ENCODE data around the gene LGALS14.
"Not testable (repeated sequence)": the region's sequence is repeated elsewhere in the genome, so short reads cannot be mapped to it uniquely, and the experiment has no call there.

Gene LGALS14

DNA sequence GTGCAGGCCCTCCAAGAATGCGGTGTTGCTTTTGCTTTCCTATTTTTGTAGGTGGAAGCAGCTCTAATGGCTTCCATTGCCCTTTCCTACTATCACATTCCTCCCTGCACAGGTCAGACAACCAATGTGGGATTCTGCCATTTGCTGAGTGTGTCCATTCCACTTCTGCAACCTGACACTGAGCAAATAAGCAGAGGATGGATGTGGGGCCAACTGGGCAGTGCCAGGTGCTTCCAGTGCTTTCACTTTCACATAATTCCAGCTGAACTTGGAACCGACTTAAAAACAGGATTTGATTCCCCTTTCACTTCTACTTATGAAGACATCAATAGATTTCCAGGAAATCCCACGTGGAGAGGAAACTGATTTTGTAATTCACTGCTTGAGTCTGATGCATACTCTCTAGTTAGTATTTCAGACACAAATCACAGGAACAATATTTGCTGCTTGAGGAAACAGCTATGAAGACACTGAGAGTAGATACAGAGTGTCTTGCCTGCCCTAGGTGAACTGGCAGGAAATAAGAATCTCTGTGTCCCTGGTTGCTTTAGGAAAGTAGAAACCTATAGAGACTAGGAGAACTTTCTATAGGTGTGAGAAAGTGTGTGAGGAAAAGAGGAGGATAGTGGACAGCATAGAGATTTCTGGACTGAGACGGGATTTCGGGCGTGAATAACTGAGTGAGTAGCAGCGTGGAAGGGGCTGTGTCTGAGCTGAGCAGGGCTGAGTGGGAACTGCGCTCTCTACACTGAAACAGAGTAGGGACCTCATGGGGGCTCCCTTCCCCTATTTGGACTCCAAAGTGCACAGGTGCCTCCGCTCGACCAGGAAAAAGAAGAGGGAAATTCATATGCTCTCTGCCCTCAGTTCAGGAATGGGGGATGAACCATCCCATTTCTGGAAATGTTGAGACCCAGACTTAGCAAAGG lies 26.1 kb upstream of the LGALS14 start:
- Histone ChIP-seq H3K36me3 (ENCODE audit: insufficient read depth, low read length) (no peaks in the 10 kb centered on the region), H3K9ac (ENCODE audit: low read depth, low read length) (no peak overlapping the region), H3K9me3 (replicated peaks; ENCODE audit: low read length) (no peaks in the 10 kb centered on the region), H3K4me3 (ENCODE audit: low read length) (no peak overlapping the region), H3K4me2 (ENCODE audit: low read length) (no peak overlapping the region), H3K27me3 (ENCODE audit: control insufficient read depth, insufficient read depth, low read length) (peaks cover 23% of the 10 kb centered on the region), H3K4me1 (ENCODE audit: control insufficient read depth, insufficient read depth, low read length) (no peaks in the 10 kb centered on the region)

DNA sequence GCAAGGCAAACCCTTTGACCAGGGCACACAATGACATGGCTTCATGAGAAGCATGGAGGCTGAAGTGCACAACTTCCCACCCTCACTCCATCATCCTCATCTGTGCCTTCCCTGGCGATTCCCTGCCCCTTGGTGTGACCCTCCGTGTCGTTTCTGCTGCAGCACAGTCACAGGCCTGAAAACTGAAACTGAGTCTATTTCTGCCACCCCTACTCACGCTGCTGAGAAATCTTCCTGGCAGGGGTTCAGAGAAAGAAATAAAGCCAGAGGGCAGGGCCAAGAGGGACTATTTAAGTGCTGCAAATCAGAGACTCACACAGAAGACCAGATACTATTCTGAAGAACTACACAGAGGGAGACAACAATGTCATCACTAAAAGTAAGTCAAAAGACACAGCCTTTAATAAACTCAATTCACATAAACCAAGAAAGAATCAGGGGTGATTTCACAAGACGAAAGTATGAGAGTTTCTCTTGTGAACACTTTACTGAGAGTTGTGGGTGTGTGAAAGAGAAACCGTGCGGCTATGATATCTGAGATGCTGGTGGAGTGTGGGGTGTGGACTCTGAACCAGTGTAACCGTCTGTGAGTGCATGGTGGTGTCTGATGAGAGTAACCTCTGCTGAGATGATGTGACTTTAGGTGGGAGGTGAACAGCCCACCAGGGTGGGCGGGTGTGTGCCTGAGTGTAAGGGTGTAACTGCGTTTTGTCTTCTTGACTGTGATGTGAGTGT lies 25.1 kb upstream of the LGALS14 start:
- peaks cover 19% of the 10 kb centered on the region for H3K27me3 ChIP-seq (ENCODE audit: control insufficient read depth, insufficient read depth, low read length)
- H3K4me3 ChIP-seq (ENCODE audit: low read length) = no peak overlapping the region
- no peak overlapping the region for H3K4me2 ChIP-seq (ENCODE audit: low read length)
- H3K9ac ChIP-seq (ENCODE audit: low read depth, low read length) = no peak overlapping the region
- H3K9me3 ChIP-seq (replicated peaks; ENCODE audit: low read length) = no peaks in the 10 kb centered on the region
- H3K36me3 ChIP-seq (ENCODE audit: insufficient read depth, low read length) = no peaks in the 10 kb centered on the region
- H3K4me1 ChIP-seq (ENCODE audit: control insufficient read depth, insufficient read depth, low read length) = no peaks in the 10 kb centered on the region

DNA sequence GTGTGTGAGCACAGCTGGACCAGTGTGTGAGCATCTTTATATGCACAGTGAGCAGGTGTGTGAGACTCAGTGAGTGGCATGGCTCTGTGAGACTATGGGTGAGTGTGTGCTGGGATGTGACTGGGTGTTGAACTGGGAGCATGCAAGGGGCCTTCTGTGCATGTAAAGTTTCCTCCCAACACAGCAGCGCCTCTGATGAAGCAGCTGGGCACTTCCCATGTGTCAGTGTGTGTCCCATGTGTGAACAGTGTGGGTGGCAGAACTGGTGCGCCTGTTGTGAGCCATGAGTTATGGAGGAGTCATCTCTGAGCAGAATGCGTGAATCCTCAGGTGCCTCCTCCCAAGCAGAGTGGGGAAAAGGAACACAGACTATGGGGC lies 24.5 kb upstream of the LGALS14 start:
- no peaks in the 10 kb centered on the region for H3K9me3 ChIP-seq (replicated peaks; ENCODE audit: low read length)
- H3K4me2 ChIP-seq (ENCODE audit: low read length) = no peak overlapping the region
- no peak overlapping the region for H3K4me3 ChIP-seq (ENCODE audit: low read length)
- no peaks in the 10 kb centered on the region for H3K36me3 ChIP-seq (ENCODE audit: insufficient read depth, low read length)
- H3K4me1 ChIP-seq (ENCODE audit: control insufficient read depth, insufficient read depth, low read length) = no peaks in the 10 kb centered on the region
- H3K27me3 ChIP-seq (ENCODE audit: control insufficient read depth, insufficient read depth, low read length) = peaks cover 19% of the 10 kb centered on the region
- H3K9ac ChIP-seq (ENCODE audit: low read depth, low read length) = no peak overlapping the region

DNA sequence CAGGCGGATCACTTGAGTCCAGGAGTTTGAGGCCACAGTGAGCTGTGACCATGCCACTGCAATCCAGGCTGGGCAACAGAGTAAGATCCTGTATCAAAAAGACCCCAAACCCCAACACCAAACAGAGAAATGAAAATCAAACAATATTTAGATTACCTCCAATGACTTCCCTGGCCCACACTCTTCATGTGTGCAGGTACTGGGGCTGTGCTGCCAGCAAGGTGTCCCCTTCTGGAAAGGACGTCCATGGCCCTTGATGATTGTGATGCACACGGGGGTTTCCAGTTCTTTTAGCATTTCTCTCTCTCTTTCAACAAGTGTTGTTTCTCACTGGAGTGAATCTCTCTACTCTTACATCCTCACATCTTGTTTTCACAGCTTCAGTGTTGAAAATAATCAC lies 23.7 kb upstream of the LGALS14 start:
- no peak overlapping the region for H3K4me2 ChIP-seq (ENCODE audit: low read length)
- no peak overlapping the region for H3K4me3 ChIP-seq (ENCODE audit: low read length)
- H3K4me1 ChIP-seq (ENCODE audit: control insufficient read depth, insufficient read depth, low read length) = no peaks in the 10 kb centered on the region
- H3K27me3 ChIP-seq (ENCODE audit: control insufficient read depth, insufficient read depth, low read length) = peaks cover 14% of the 10 kb centered on the region
- no peaks in the 10 kb centered on the region for H3K9me3 ChIP-seq (replicated peaks; ENCODE audit: low read length)
- no peaks in the 10 kb centered on the region for H3K36me3 ChIP-seq (ENCODE audit: insufficient read depth, low read length)
- H3K9ac ChIP-seq (ENCODE audit: low read depth, low read length) = no peak overlapping the region

DNA sequence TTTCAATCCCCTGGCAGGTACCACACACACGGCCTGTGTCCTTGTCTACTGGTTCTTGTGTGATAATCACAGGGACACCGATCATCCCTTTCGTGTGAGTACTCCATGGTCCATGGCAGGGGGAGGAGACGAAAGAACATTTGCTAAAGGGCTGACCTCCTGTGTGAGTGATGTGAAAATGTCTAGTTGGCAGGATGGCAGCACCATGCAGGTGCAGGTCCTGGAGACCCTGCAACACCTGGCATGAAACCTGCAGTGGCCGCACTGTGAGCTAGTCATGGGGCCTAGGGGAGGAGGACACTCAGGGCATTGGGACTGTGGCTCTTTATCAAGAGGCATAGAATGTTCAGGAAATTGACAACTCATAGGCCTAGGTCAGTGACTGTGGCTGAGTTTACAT lies 22.9 kb upstream of the LGALS14 start:
- H3K4me3 ChIP-seq (ENCODE audit: low read length) = no peak overlapping the region
- H3K4me1 ChIP-seq (ENCODE audit: control insufficient read depth, insufficient read depth, low read length) = no peaks in the 10 kb centered on the region
- no peak overlapping the region for H3K9ac ChIP-seq (ENCODE audit: low read depth, low read length)
- no peaks in the 10 kb centered on the region for H3K9me3 ChIP-seq (replicated peaks; ENCODE audit: low read length)
- no peak overlapping the region for H3K4me2 ChIP-seq (ENCODE audit: low read length)
- H3K27me3 ChIP-seq (ENCODE audit: control insufficient read depth, insufficient read depth, low read length) = peaks cover 14% of the 10 kb centered on the region
- H3K36me3 ChIP-seq (ENCODE audit: insufficient read depth, low read length) = no peaks in the 10 kb centered on the region

DNA sequence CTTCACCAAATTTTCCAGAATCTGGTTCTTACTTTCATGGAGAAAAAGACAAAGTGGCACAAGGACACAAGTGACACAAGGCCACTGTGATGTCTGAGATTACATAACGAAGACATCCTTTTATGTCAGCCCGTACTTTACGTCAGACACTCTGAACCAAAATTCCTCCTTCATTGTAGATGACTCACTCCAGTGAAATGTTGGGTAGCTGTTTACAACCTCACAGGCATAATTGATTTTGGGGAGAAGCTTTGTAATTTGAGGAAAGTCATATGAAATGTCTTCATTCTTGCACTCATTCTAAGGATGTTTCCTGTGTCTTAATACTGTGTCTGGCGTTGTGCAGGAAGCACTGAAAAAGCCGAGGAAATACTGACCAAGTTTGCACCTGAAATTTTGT lies 20.0 kb upstream of the LGALS14 start:
- no peak overlapping the region for H3K9ac ChIP-seq (ENCODE audit: low read depth, low read length)
- H3K4me1 ChIP-seq (ENCODE audit: control insufficient read depth, insufficient read depth, low read length) = no peaks in the 10 kb centered on the region
- no peak overlapping the region for H3K4me3 ChIP-seq (ENCODE audit: low read length)
- no peaks in the 10 kb centered on the region for H3K9me3 ChIP-seq (replicated peaks; ENCODE audit: low read length)
- H3K4me2 ChIP-seq (ENCODE audit: low read length) = no peak overlapping the region
- no peaks in the 10 kb centered on the region for H3K36me3 ChIP-seq (ENCODE audit: insufficient read depth, low read length)
- no peaks in the 10 kb centered on the region for H3K27me3 ChIP-seq (ENCODE audit: control insufficient read depth, insufficient read depth, low read length)

DNA sequence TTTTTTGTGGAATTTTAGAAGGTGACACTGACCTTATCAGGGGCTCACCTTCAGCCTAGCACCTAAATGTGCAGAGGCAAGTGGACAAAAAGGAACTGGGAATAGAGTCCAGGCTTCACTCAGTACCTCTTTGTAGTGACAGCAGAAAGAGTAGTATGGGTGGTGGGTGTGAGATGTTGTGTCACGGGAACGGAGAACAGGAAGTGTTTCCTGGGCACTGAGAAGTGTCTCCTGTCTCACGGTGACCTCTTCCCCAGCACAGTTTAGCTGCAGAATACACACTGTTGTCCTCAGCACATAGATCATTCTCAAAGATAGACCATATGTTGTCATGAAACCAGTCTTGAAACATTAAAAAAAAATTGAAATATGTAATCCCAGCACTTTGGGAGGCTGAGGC lies 17.5 kb upstream of the LGALS14 start:
- no peaks in the 10 kb centered on the region for H3K36me3 ChIP-seq (ENCODE audit: insufficient read depth, low read length)
- H3K9ac ChIP-seq (ENCODE audit: low read depth, low read length) = no peak overlapping the region
- no peak overlapping the region for H3K4me3 ChIP-seq (ENCODE audit: low read length)
- H3K9me3 ChIP-seq (replicated peaks; ENCODE audit: low read length) = no peaks in the 10 kb centered on the region
- H3K4me2 ChIP-seq (ENCODE audit: low read length) = no peak overlapping the region
- H3K27me3 ChIP-seq (ENCODE audit: control insufficient read depth, insufficient read depth, low read length) = no peaks in the 10 kb centered on the region
- no peaks in the 10 kb centered on the region for H3K4me1 ChIP-seq (ENCODE audit: control insufficient read depth, insufficient read depth, low read length)

DNA sequence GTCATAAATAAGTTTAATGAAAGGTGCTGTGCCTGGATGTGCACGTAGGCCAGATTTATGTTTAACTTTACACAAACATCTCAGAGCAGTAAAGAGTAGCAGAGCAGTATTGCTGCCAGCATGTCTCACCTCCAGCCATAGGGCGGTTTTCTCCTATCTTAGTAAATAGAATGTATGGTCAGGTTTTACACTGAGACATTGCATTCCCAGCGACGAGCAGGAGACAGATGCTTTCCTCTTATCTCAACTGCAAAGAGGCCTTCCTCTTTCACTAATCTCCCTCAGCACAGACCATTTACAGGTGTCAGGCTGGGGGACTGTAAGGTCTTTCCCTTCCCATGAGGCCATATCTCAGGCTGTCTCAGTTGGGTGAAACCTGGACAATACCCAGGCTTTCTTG lies 15.6 kb upstream of the LGALS14 start:
- not testable (repeated sequence) for H3K9ac ChIP-seq (ENCODE audit: low read depth, low read length)

DNA sequence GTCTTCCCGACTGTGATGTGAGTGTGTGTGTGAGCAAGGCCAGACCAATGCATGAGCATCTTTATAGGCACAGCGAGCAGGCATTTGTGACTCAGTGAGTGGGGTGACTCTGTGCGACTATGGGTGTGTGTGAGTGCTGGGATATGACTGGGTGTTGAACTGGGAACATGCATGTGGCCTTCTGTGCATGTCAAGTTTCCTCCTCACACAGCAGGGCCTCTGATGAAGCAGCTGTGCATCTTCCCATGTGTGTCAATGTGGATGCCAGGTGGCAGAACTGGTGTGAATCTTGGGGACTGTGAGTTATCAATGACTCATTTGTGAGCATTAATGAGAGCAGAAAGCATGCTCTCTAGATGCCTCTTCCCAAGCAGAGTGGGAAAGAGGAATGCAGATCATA lies 12.1 kb upstream of the LGALS14 start:
- Histone ChIP-seq H3K4me2 (ENCODE audit: low read length) (no peak overlapping the region), H3K4me1 (ENCODE audit: control insufficient read depth, insufficient read depth, low read length) (no peaks in the 10 kb centered on the region), H3K9ac (ENCODE audit: low read depth, low read length) (no peak overlapping the region), H3K9me3 (replicated peaks; ENCODE audit: low read length) (no peaks in the 10 kb centered on the region), H3K4me3 (ENCODE audit: low read length) (no peak overlapping the region), H3K36me3 (ENCODE audit: insufficient read depth, low read length) (no peaks in the 10 kb centered on the region), H3K27me3 (ENCODE audit: control insufficient read depth, insufficient read depth, low read length) (peaks cover 16% of the 10 kb centered on the region)

More for the DNA sequence above, 15.6 kb upstream of the LGALS14 start:
- not testable (repeated sequence) for H3K4me1 ChIP-seq (ENCODE audit: control insufficient read depth, insufficient read depth, low read length); H3K36me3 ChIP-seq (ENCODE audit: insufficient read depth, low read length); H3K27me3 ChIP-seq (ENCODE audit: control insufficient read depth, insufficient read depth, low read length); H3K9me3 ChIP-seq (replicated peaks; ENCODE audit: low read length); H3K4me2 ChIP-seq (ENCODE audit: low read length); H3K4me3 ChIP-seq (ENCODE audit: low read length)

DNA sequence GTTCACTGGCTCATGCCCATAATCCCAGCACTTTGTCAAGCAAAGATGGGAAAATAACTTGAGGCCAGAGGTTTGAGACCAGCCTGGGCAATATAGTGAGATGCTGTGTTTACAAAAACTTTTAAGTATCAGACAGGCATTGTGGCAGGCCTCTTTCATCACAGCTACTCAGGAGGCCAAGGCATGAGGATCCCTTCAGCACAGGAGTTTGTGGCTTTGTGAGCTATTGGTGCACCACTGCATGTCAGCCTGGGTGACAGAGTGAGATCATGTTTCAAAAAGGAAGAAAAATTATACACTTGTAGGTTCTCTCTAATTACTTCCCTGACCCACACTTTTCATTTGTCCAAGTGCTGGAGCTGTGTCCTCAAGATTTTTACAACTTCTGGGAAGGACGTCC lies 11.5 kb upstream of the LGALS14 start:
- Histone ChIP-seq H3K4me2 (ENCODE audit: low read length) (no peak overlapping the region), H3K36me3 (ENCODE audit: insufficient read depth, low read length) (no peaks in the 10 kb centered on the region), H3K4me3 (ENCODE audit: low read length) (no peak overlapping the region), H3K27me3 (ENCODE audit: control insufficient read depth, insufficient read depth, low read length) (peaks cover 16% of the 10 kb centered on the region), H3K9ac (ENCODE audit: low read depth, low read length) (no peak overlapping the region), H3K9me3 (replicated peaks; ENCODE audit: low read length) (no peaks in the 10 kb centered on the region), H3K4me1 (ENCODE audit: control insufficient read depth, insufficient read depth, low read length) (no peaks in the 10 kb centered on the region)

DNA sequence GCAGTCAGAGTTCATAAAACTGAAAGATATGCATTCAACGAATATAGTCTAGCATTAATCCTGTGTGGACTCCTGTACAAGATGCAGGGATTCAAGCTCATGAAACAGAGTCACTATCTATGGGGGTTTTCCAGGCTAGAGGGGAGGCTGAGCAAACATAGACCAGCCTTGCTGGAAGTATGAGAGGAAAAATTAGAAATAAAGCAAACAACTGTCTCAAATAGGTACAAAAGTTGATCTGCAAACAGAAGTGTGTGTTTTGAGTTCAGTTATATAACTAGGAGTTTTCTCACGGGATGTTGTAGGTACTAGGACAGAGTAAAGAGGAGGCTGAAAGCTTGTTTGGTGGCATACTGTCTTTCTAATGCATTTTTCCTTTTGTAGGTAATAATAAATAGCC lies 8.5 kb upstream of the LGALS14 start:
- no peaks in the 10 kb centered on the region for H3K4me1 ChIP-seq (ENCODE audit: control insufficient read depth, insufficient read depth, low read length)
- no peaks in the 10 kb centered on the region for H3K36me3 ChIP-seq (ENCODE audit: insufficient read depth, low read length)
- H3K9ac ChIP-seq (ENCODE audit: low read depth, low read length) = no peak overlapping the region
- no peaks in the 10 kb centered on the region for H3K9me3 ChIP-seq (replicated peaks; ENCODE audit: low read length)
- H3K4me2 ChIP-seq (ENCODE audit: low read length) = no peak overlapping the region
- H3K4me3 ChIP-seq (ENCODE audit: low read length) = no peak overlapping the region
- H3K27me3 ChIP-seq (ENCODE audit: control insufficient read depth, insufficient read depth, low read length) = peaks cover 20% of the 10 kb centered on the region

DNA sequence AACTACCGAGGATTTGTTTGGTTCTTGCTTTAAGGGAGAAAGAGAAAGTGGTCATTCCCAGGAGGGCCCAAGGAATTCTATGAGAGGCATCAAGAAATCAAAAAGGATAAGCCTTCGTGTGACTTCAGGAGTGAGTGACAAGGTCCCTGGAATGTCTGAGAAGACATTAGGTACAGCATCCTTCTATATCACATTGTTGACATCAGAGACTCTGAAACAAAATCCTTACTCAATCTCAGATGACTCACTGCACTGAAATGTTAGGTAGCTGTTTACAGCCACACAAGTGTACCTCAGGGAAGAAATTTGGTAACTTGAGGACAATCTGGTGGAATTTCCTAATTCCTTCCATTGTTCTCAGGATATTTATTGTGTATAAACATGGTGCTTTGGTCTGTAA lies 7.9 kb upstream of the LGALS14 start:
- peaks cover 20% of the 10 kb centered on the region for H3K27me3 ChIP-seq (ENCODE audit: control insufficient read depth, insufficient read depth, low read length)
- no peak overlapping the region for H3K4me3 ChIP-seq (ENCODE audit: low read length)
- H3K4me1 ChIP-seq (ENCODE audit: control insufficient read depth, insufficient read depth, low read length) = no peaks in the 10 kb centered on the region
- no peak overlapping the region for H3K9ac ChIP-seq (ENCODE audit: low read depth, low read length)
- H3K36me3 ChIP-seq (ENCODE audit: insufficient read depth, low read length) = no peaks in the 10 kb centered on the region
- H3K4me2 ChIP-seq (ENCODE audit: low read length) = no peak overlapping the region
- H3K9me3 ChIP-seq (replicated peaks; ENCODE audit: low read length) = no peaks in the 10 kb centered on the region
